Measurements from ENCODE around the gene PWP2.

DNA sequence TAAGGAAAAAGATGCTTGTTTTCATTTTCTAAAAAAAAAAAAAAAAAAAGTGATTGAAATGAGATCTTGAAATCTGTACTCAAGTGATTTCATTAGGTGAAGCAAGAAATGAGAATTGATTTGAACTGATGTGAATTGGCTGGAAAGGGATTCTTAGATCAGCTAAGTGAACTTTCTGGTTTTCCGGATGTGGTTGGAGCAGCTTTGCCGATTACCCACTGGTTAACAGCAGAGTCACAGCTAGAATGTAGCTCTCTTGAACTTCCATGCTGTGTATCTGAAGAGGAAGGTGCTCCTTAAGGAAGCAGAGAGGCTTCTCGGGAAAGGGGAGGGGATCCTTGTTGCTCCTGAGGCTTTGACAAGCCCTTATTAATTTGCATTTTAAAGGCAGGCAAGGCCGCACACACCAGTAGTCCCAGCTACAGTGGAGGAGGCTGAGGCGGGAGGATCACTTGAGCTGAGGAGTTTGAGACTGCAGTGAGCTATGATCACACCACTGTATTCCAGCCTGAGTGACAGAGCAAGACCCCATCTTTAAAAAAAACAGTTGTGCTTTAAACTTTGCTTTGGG, 28.7 kb upstream of the PWP2 start:
- TF ChIP-seq CTCF (IDR thresholded peaks at IDR 0.05) (no peak), POLR2A (IDR thresholded peaks at IDR 0.05) (no peak), EP300 (IDR thresholded peaks at IDR 0.05) (no peak)
